IMR-90 (cell line): ENCODE results near the gene VWA8.

Experiments used
- CEBPB ChIP-seq: IDR thresholded peaks from 2 replicates; pipeline ENCODE4 v1.6.1; 2012; ENCODE audit warnings: low read depth, low read length, improper control_type of control experiment
- FOS ChIP-seq: fragments of 150-350 bp; IDR thresholded peaks from 2 replicates; pipeline ENCODE4 v1.6.1; 2016; ENCODE audit warnings: low read depth, low read length
- MAFK ChIP-seq: IDR thresholded peaks from 2 replicates; pipeline ENCODE4 v1.6.1; 2012; ENCODE audit warnings: low read depth, low read length, improper control_type of control experiment
- POLR2A ChIP-seq: IDR thresholded peaks from 2 replicates; pipeline ENCODE4 v1.6.1; 2012; ENCODE audit warnings: mild to moderate bottlenecking, low read depth, low read length
- RAD21 ChIP-seq: IDR thresholded peaks from 2 replicates; pipeline ENCODE4 v1.6.1; 2012; ENCODE audit warnings: low read length, improper control_type of control experiment
- RCOR1 ChIP-seq: IDR thresholded peaks from 2 replicates; pipeline ENCODE4 v1.6.1; 2012; ENCODE audit warnings: mild to moderate bottlenecking, low read length, improper control_type of control experiment; ENCODE audit not compliant: insufficient replicate concordance
- TF ChIP-seq, protein P1 (sequence below): conservative IDR thresholded peaks from 2 replicates; pipeline ENCODE4 v1.5.1; 2012; ENCODE audit warnings: mild to moderate bottlenecking, low read depth, low read length, improper control_type of control experiment
- TF ChIP-seq, protein P2 (sequence below): fragments of 150-350 bp; IDR thresholded peaks from 2 replicates; pipeline ENCODE4 v1.6.1; 2017; ENCODE audit warnings: mild to moderate bottlenecking, antibody characterized with exemption, low read length, low read depth

DNA sequence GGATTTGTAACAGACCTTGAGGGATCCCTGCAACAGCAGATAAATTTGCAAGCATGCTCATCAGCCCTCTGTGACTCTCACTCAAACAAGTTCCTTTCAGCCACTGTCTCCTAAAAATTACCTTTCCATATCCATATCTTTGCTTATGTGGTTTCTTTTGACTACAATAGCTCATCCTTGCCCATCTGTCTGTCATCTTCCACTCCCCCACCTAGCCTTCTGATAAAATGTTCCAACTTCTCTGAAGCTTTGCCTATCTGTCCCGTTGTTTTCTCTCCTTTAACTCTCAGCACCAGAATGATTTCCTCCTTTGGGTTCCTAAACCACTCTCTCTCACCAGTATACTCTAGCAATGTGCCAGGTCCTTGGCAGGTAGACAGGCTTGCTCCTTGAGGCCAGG, 194.5 kb downstream of the VWA8 start:
- no peak for TF ChIP-seq RCOR1
- TF ChIP-seq, protein P1, sequence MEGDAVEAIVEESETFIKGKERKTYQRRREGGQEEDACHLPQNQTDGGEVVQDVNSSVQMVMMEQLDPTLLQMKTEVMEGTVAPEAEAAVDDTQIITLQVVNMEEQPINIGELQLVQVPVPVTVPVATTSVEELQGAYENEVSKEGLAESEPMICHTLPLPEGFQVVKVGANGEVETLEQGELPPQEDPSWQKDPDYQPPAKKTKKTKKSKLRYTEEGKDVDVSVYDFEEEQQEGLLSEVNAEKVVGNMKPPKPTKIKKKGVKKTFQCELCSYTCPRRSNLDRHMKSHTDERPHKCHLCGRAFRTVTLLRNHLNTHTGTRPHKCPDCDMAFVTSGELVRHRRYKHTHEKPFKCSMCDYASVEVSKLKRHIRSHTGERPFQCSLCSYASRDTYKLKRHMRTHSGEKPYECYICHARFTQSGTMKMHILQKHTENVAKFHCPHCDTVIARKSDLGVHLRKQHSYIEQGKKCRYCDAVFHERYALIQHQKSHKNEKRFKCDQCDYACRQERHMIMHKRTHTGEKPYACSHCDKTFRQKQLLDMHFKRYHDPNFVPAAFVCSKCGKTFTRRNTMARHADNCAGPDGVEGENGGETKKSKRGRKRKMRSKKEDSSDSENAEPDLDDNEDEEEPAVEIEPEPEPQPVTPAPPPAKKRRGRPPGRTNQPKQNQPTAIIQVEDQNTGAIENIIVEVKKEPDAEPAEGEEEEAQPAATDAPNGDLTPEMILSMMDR = no peak
- no peak for TF ChIP-seq RAD21
- TF ChIP-seq CEBPB = no peak
- no peak for TF ChIP-seq MAFK
- no peak for TF ChIP-seq POLR2A
- no peak for TF ChIP-seq FOS
- TF ChIP-seq, protein P2, sequence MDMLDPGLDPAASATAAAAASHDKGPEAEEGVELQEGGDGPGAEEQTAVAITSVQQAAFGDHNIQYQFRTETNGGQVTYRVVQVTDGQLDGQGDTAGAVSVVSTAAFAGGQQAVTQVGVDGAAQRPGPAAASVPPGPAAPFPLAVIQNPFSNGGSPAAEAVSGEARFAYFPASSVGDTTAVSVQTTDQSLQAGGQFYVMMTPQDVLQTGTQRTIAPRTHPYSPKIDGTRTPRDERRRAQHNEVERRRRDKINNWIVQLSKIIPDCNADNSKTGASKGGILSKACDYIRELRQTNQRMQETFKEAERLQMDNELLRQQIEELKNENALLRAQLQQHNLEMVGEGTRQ = no peak
